Measurements from ENCODE around the gene SLC25A31.

The SLC25A31 gene

DNA sequence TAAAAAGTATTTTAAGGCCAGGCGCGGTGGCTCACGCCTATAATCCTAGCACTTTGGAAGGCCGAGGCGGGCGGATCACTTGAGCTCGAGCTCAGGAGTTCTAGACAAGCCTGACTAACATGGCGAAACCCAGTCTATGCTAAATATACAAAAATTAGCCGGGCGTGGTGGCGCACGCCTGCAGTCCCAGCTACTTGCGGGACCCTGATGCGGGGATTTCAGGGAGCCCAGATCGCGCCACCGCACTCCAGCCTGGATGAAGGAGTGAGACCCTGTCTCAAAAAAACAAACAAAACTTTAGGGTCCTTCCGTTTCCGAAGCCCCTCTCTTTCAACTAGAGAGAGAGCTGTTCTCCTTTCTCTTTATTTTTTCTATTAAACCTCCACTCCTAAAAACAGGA is 1.2 kb downstream of the SLC25A31 start:
- TF ChIP-seq, protein P1, sequence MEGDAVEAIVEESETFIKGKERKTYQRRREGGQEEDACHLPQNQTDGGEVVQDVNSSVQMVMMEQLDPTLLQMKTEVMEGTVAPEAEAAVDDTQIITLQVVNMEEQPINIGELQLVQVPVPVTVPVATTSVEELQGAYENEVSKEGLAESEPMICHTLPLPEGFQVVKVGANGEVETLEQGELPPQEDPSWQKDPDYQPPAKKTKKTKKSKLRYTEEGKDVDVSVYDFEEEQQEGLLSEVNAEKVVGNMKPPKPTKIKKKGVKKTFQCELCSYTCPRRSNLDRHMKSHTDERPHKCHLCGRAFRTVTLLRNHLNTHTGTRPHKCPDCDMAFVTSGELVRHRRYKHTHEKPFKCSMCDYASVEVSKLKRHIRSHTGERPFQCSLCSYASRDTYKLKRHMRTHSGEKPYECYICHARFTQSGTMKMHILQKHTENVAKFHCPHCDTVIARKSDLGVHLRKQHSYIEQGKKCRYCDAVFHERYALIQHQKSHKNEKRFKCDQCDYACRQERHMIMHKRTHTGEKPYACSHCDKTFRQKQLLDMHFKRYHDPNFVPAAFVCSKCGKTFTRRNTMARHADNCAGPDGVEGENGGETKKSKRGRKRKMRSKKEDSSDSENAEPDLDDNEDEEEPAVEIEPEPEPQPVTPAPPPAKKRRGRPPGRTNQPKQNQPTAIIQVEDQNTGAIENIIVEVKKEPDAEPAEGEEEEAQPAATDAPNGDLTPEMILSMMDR (conservative IDR thresholded peaks at IDR 0.05; ENCODE audit: low read depth, low read length) = no peak
- no peak overlapping the region for H3K4me3 ChIP-seq (ENCODE audit: low read depth, low read length)
- no peak for DNase-seq (ENCODE audit: low read depth)

DNA sequence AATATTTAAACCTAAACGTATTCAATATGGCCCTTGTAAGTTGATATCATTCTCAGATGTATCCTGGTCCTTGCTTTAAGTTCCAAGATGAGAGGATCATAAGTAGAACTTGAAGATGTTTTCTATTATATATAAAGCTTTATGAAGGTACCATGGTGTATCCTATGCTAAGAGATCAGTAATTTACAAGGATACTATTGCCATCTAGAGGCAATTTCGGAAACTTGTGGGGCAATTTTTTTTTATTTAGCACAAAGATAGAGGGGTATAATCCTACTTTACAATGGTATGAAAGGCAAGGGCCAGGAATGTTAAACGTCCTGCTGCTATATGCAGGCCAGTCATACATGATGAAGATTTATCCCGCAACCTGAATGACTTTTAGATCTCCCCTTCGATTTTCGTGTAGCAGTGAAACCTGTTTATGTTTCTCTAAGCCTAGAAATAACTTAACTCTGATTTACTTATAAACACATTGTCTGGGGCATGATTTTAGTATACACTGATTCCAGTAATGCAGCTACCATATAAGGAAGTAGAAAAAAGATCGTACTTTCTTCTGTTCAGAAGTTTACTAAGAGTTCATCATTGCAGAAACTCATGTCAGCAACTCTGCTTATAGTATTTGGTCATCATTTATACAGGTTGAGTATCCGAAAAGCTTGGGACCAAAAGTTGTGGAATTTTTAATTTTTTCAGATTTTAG is 2.6 kb downstream of the SLC25A31 start:
- H3K4me3 ChIP-seq (ENCODE audit: low read depth, low read length) = no peak overlapping the region
- TF ChIP-seq, protein P1 (conservative IDR thresholded peaks at IDR 0.05; ENCODE audit: low read depth, low read length) = peak; percentile 59
- peak; percentile 76 for DNase-seq (ENCODE audit: low read depth)

DNA sequence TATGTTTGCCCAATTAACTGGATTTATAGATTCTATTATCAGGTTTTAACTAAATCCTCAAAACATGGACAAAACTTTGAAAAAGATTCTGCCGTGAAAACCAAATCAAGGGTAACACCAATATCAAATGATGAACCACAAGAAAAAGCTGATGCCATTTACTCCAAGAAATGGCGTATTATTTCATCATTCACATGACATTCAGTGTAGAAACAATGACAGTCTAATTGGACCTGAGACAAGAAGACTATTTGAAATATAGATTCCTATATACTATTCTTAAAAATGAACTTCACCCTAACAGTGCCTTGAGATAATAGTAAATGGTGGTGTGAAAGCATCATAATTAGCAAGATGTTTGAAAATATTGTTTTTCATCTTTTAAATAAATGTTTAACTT is 4.8 kb downstream of the SLC25A31 start:
- TF ChIP-seq, protein P1 (conservative IDR thresholded peaks at IDR 0.05; ENCODE audit: low read depth, low read length) = no peak
- H3K4me3 ChIP-seq (ENCODE audit: low read depth, low read length) = no peak overlapping the region
- no peak for DNase-seq (ENCODE audit: low read depth)

DNA sequence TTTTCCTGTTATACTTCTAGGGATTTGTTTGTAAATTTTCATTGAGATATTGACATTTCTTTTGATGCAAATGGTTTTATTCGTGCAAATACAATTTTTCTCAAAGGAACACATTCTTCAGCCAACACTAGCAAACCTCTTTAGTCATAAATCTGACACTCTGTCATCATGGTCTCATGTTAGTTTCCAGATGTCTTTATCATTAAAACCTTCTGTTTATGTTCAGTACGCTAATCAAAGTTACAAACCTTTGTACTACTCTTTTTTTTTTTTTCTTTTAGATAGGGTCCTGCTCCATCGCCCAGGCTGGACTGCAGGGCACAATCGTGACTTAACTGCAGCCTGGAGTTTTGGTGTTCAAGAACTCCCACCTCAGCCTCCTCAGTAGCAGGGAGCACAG is 7.1 kb downstream of the SLC25A31 start:
- TF ChIP-seq, protein P1 (conservative IDR thresholded peaks at IDR 0.05; ENCODE audit: low read depth, low read length) = no peak
- no peak overlapping the region for H3K4me3 ChIP-seq (ENCODE audit: low read depth, low read length)
- no peak for DNase-seq (ENCODE audit: low read depth)

DNA sequence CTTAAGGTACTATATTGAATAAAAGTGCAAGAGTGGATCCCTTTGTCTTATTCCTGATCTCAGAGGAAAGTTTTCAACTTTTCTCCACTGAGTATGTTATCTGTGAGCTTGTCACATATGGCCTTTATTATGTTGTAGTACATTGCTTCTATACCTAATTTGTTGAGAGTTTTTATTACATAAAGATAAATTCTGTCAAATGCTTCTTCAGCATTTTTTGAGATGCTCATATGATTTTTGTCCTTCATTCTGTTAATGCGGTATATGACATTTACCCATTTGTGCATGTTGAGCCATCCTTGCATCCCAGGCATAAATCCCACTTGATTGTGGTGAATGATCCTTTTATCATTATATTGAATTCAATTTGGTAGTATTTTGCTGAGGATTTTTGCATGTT is 11.0 kb downstream of the SLC25A31 start:
- TF ChIP-seq, protein P1 (conservative IDR thresholded peaks at IDR 0.05; ENCODE audit: low read depth, low read length) = no peak
- DNase-seq (ENCODE audit: low read depth) = no peak
- no peak overlapping the region for H3K4me3 ChIP-seq (ENCODE audit: low read depth, low read length)

DNA sequence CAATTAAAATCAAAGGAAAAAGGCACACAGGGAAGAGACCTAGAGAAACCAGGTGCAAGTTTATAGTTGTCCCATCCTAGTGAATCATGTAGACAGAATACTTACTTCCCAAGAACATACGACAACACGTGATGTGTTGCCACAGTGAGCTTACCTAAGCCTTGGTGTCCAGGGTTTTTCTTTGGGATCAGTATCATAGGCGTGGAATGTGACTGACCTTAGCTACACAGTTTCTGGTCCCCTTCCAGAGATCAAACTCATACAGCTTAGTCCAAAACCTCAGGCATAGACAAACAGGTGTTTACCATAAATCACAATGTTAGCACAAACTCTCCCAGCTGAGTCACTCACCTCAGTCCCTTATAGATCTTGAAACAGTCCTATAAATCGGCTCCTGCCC is 17.7 kb downstream of the SLC25A31 start:
- TF ChIP-seq, protein P1 (conservative IDR thresholded peaks at IDR 0.05; ENCODE audit: low read depth, low read length) = no peak
- no peak for DNase-seq (ENCODE audit: low read depth)
- no peak overlapping the region for H3K4me3 ChIP-seq (ENCODE audit: low read depth, low read length)

DNA sequence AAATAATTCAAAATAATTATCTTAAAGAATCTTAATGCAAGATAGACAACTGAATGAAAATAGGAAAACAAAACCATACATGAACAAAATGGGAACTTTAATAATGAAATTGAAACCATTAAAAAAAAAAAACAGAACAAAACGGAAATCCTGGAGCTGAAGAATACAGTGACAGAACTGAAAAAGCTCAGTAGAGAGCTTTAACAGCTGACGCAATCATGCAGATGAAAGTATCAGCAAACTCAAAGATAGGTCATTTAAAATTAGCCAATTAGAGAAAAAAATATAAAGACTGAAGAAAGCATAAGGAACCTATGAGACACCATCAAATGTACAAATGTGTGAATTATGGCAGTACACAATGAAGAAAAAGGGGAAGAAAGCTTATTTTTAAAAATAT is 18.8 kb downstream of the SLC25A31 start:
- DNase-seq (ENCODE audit: low read depth) = no peak
- no peak overlapping the region for H3K4me3 ChIP-seq (ENCODE audit: low read depth, low read length)
- TF ChIP-seq, protein P1 (conservative IDR thresholded peaks at IDR 0.05; ENCODE audit: low read depth, low read length) = no peak

Data from choroid plexus epithelial cell (primary cell).